GM18526 (cell line): ENCODE measurements around the gene POLR2I.

ENCODE experiments used
- POLR2A ChIP-seq: IDR thresholded peaks from 3 replicates; pipeline ENCODE4 v1.6.1; 2011; ENCODE audit not compliant: insufficient read length; ENCODE audit errors: extremely low read depth

The POLR2I gene

GRCh38 chr19:36089847-36090246, 24.8 kb downstream of the POLR2I start:
- TF ChIP-seq POLR2A: no peak

GRCh38 chr19:36086326-36086725, 28.3 kb downstream of the POLR2I start:
- TF ChIP-seq POLR2A: no peak

- no peak for TF ChIP-seq POLR2A
These were observed 30.3 kb downstream of the POLR2I start for GRCh38 chr19:36084231-36085009.

DNA sequence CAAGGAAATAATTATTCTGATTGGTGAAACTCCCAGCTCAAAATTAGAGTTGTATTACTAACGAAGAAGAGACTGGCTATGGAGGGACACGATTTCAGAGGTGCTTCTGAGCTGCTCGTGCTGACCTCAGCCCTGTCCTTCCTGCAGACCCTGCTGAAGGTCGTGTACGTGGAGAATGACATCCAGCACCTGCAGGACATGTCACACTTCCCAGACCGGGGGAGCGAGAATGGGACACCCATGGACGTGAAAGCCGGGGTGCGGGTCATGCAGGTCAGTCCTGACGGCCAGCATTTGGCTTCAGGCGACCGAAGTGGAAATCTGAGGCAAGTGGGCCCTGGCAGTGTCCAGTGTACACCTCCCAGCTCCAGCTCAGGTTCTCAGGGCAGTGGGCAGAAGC, 31.8 kb downstream of the POLR2I start:
- TF ChIP-seq POLR2A: no peak

- no peak for TF ChIP-seq POLR2A
These were observed 32.8 kb downstream of the POLR2I start for GRCh38 chr19:36081894-36082293.

- TF ChIP-seq POLR2A: no peak
These were observed 33.3 kb downstream of the POLR2I start for GRCh38 chr19:36081385-36081784.

DNA sequence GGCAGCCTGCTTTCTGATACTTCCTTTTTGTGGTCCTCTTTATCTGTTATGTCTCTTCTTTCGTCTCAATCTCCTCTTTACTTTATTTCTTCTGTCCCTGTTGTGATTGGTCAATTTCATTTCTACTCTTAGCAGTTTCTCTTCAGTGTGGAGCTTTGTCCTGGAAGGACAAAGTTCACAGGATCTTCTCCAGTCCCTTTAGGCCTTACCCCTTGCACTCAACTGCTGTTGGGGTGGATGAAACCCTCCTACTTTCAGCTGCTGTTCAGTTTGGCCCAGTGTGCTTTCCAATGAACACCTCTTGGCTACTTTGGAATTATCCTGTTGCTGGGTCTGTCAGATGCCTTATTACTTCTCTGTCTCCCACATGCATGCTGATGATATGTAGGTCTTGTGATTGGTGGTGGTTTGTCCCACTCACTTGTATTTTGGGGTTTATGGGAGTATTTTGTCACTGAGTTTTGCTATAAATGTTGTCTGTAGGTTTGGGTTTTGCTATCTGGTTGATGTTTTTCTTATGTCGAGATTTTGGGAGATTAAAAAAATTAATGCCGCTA, 35.2 kb downstream of the POLR2I start:
- no peak for TF ChIP-seq POLR2A

DNA sequence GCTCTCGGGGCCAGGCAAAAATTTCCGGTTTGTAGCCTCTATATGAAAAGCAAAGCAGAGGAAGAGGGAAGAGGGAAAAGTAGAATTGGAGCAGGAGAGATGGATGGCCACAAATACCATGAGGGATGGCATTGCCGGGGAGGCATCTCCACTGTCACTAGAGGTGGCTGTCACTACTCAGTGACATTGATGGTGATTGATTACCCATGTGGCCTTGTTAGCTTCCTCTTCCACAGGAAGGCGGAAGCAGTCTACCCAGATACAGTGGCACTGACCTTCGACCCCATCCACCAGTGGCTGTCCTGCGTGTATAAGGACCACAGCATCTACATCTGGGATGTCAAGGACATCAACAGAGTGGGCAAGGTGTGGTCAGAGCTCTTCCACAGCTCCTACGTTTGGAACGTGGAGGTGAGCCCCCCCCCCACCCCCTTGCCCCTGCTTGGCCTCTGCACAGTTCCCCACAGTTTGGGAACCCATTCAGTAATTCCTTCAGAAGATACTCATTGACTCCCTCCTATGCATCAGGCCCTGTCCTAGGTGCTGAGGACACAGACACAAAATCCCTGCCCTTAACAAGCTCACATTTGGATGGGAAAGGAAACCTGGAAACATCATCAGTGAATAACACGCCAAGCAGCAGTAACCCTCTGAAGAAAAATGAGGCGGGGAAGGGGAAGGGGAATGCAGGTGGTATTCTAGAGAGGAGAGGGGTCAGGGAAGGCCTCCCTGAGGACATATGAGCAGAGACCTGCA, 41.4 kb downstream of the POLR2I start:
- no peak for TF ChIP-seq POLR2A

DNA sequence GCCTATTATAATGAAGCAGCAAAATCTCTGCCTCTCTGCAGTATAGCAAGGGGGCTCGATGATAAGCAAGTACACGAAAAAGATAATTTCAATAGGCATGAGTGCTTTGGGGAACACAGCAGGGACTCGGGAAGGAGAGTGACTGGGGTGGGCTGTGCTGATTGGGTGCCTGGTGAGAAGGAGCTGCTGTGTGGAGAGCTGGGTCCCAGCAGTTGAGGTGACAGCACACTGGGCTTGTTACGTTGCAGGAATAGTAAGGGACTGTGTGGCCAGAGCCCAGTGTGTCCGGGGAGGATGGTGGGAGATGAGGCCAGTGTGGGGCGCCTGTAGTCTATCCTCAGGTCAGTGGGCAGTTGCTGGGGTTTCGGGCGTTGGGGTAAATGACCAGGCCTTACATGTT, 42.6 kb downstream of the POLR2I start:
- TF ChIP-seq POLR2A: no peak

- no peak for TF ChIP-seq POLR2A
These were observed 47.0 kb downstream of the POLR2I start for GRCh38 chr19:36067681-36068080.

DNA sequence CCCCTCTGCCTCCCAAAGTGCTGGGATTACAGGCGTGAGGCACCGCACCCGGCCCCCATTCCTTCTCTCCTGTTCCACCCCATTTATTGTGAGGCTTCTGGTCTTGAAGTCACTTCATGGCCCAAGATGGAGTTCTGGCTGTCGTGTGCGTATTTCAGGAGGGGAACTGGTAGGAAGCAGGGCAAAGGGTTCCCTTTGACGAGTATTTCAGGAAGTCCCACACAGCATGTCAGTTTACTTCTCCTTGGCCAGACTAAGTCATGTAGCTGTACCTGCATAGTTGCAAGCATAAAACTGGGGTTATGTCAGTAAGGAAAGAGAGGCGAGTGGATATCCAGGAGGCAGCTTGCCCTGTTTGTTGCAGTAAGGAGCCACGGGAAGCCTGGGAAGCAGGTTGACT, 49.8 kb downstream of the POLR2I start:
- TF ChIP-seq POLR2A: no peak
